GM19035 (cell line): Measurements from ENCODE around the gene PDE8A.

Experiments
- ATAC-seq: cut with Tn5 transposase; IDR thresholded peaks from one replicate; pipeline ENCODE4 v1.9.1; 2021; ENCODE audit not compliant: unreplicated experiment

Gene PDE8A

GRCh38 chr15:84981711-84982300, at the start of gene PDE8A:
TSS of gene PDE8A (plus strand) at chr15:84981856. CDS start at chr15:84982163, 307 bp downstream.
- ATAC-seq, result peak; percentile 24

GRCh38 chr15:84934942-84935729, 46.5 kb upstream of the PDE8A start:
- no peak for ATAC-seq

GRCh38 chr15:84937144-84937543, 44.5 kb upstream of the PDE8A start:
- no peak for ATAC-seq

- ATAC-seq, result no peak
Observed at GRCh38 chr15:84938726-84939125, 42.9 kb upstream of the PDE8A start.

GRCh38 chr15:84940399-84940798, 41.3 kb upstream of the PDE8A start:
- ATAC-seq, result no peak

- no peak for ATAC-seq
Observed at GRCh38 chr15:84942456-84942855, 39.2 kb upstream of the PDE8A start.

GRCh38 chr15:84944311-84944710, 37.3 kb upstream of the PDE8A start:
- ATAC-seq, result no peak

GRCh38 chr15:84944861-84945260, 36.8 kb upstream of the PDE8A start:
- no peak for ATAC-seq

GRCh38 chr15:84946772-84947489, 34.7 kb upstream of the PDE8A start:
- ATAC-seq, result no peak

GRCh38 chr15:84947947-84948830, 33.5 kb upstream of the PDE8A start:
- no peak for ATAC-seq

GRCh38 chr15:84949043-84949442, 32.6 kb upstream of the PDE8A start:
- ATAC-seq, result no peak

GRCh38 chr15:84949845-84950569, 31.6 kb upstream of the PDE8A start:
- no peak for ATAC-seq

GRCh38 chr15:84950570-84951111, 31.0 kb upstream of the PDE8A start:
- ATAC-seq, result no peak

GRCh38 chr15:84951736-84952135, 29.9 kb upstream of the PDE8A start:
- no peak for ATAC-seq

GRCh38 chr15:84953136-84953535, 28.5 kb upstream of the PDE8A start:
- no peak for ATAC-seq

- no peak for ATAC-seq
Observed at GRCh38 chr15:84953726-84954125, 27.9 kb upstream of the PDE8A start.

- no peak for ATAC-seq
Observed at GRCh38 chr15:84955089-84955848, 26.4 kb upstream of the PDE8A start.

- no peak for ATAC-seq
Observed at GRCh38 chr15:84956199-84956598, 25.5 kb upstream of the PDE8A start.

- ATAC-seq, result no peak
Observed at GRCh38 chr15:84960391-84961113, 21.1 kb upstream of the PDE8A start.
